Measurements from ENCODE around the gene CMPK2. TPM values are rescaled to one million over a fixed set of nuclear protein-coding genes. Genes with fewer than 3 reads are reported as not detected.

The CMPK2 gene
- total and polyA plus RNA-seq, 4 donors = 6.6 to 15.3 (median 7.4) TPM

- no CpG with 5 or more reads among the region's 2 CpGs for WGBS (ENCODE audit: insufficient coverage)
- Histone ChIP-seq H3K4me1 (ENCODE audit: control insufficient read depth, insufficient read depth, low read length) (peaks cover 4% of the 10 kb centered on the region), H3K27ac (ENCODE audit: low read depth, low read length) (no peak overlapping the region), H3K4me3 (ENCODE audit: low read depth, low read length) (no peak overlapping the region), H3K27me3 (ENCODE audit: control insufficient read depth, insufficient read depth, low read length) (no peaks in the 10 kb centered on the region), H3K9me3 (ENCODE audit: control insufficient read depth, insufficient read depth, low read length) (peaks cover 4% of the 10 kb centered on the region), H3K36me3 (ENCODE audit: control insufficient read depth, insufficient read depth, low read length) (no peaks in the 10 kb centered on the region)
- DNase-seq (ENCODE audit: low read depth in 4 of 6, low spot score in 6 of 6) = no peak
Measured at GRCh38 chr2:6832596-6833299, 33.0 kb downstream of the CMPK2 start.

- Histone ChIP-seq H3K4me1 (ENCODE audit: control insufficient read depth, insufficient read depth, low read length) (peaks cover 4% of the 10 kb centered on the region), H3K27me3 (ENCODE audit: control insufficient read depth, insufficient read depth, low read length) (no peaks in the 10 kb centered on the region), H3K36me3 (ENCODE audit: control insufficient read depth, insufficient read depth, low read length) (no peaks in the 10 kb centered on the region), H3K9me3 (ENCODE audit: control insufficient read depth, insufficient read depth, low read length) (peaks cover 4% of the 10 kb centered on the region), H3K27ac (ENCODE audit: low read depth, low read length) (no peak overlapping the region), H3K4me3 (ENCODE audit: low read depth, low read length) (no peak overlapping the region)
- no peak for DNase-seq (ENCODE audit: low read depth in 4 of 6, low spot score in 6 of 6)
- no CpG with 5 or more reads among the region's 1 CpG for WGBS (ENCODE audit: insufficient coverage)
Measured at GRCh38 chr2:6831229-6831628, 34.5 kb downstream of the CMPK2 start.

GRCh38 chr2:6828299-6828584, 37.5 kb downstream of the CMPK2 start:
- H3K4me3 ChIP-seq (ENCODE audit: low read depth, low read length) = no peak overlapping the region
- no CpG with 5 or more reads among the region's 2 CpGs for WGBS (ENCODE audit: insufficient coverage)
- no peak overlapping the region for H3K27ac ChIP-seq (ENCODE audit: low read depth, low read length)
- H3K4me1 ChIP-seq (ENCODE audit: control insufficient read depth, insufficient read depth, low read length) = peaks cover 4% of the 10 kb centered on the region
- no peaks in the 10 kb centered on the region for H3K36me3 ChIP-seq (ENCODE audit: control insufficient read depth, insufficient read depth, low read length)
- DNase-seq (ENCODE audit: low read depth in 4 of 6, low spot score in 6 of 6) = peak; percentile 44 to 95 (median 57)
- no peaks in the 10 kb centered on the region for H3K27me3 ChIP-seq (ENCODE audit: control insufficient read depth, insufficient read depth, low read length)
- H3K9me3 ChIP-seq (ENCODE audit: control insufficient read depth, insufficient read depth, low read length) = peaks cover 4% of the 10 kb centered on the region

- Histone ChIP-seq H3K9me3 (ENCODE audit: control insufficient read depth, insufficient read depth, low read length) (peaks cover 4% of the 10 kb centered on the region), H3K4me3 (ENCODE audit: low read depth, low read length) (no peak overlapping the region), H3K36me3 (ENCODE audit: control insufficient read depth, insufficient read depth, low read length) (no peaks in the 10 kb centered on the region), H3K4me1 (ENCODE audit: control insufficient read depth, insufficient read depth, low read length) (peaks cover 4% of the 10 kb centered on the region), H3K27me3 (ENCODE audit: control insufficient read depth, insufficient read depth, low read length) (no peaks in the 10 kb centered on the region), H3K27ac (ENCODE audit: low read depth, low read length) (no peak overlapping the region)
- WGBS (ENCODE audit: insufficient coverage) = 0% methylated on average over 2 of the region's 5 CpGs
- DNase-seq (ENCODE audit: low read depth in 4 of 6, low spot score in 6 of 6) = peak in 5 of 6 donors; percentile 11 to 70 (median 35)
Measured at GRCh38 chr2:6827566-6828298, 38.0 kb downstream of the CMPK2 start.

- Histone ChIP-seq H3K4me1 (ENCODE audit: control insufficient read depth, insufficient read depth, low read length) (peaks cover 4% of the 10 kb centered on the region), H3K4me3 (ENCODE audit: low read depth, low read length) (no peak overlapping the region), H3K9me3 (ENCODE audit: control insufficient read depth, insufficient read depth, low read length) (peaks cover 4% of the 10 kb centered on the region), H3K27me3 (ENCODE audit: control insufficient read depth, insufficient read depth, low read length) (no peaks in the 10 kb centered on the region), H3K27ac (ENCODE audit: low read depth, low read length) (no peak overlapping the region), H3K36me3 (ENCODE audit: control insufficient read depth, insufficient read depth, low read length) (no peaks in the 10 kb centered on the region)
- no peak for DNase-seq (ENCODE audit: low read depth in 4 of 6, low spot score in 6 of 6)
- WGBS (ENCODE audit: insufficient coverage) = 52% methylated on average over 3 of the region's 4 CpGs
Measured at GRCh38 chr2:6826081-6826913, 39.4 kb downstream of the CMPK2 start.

- WGBS (ENCODE audit: insufficient coverage) = 75% methylated on average over 3 of the region's 3 CpGs
- H3K36me3 ChIP-seq (ENCODE audit: control insufficient read depth, insufficient read depth, low read length) = no peaks in the 10 kb centered on the region
- H3K4me1 ChIP-seq (ENCODE audit: control insufficient read depth, insufficient read depth, low read length) = peaks cover 4% of the 10 kb centered on the region
- no peak overlapping the region for H3K4me3 ChIP-seq (ENCODE audit: low read depth, low read length)
- H3K27ac ChIP-seq (ENCODE audit: low read depth, low read length) = no peak overlapping the region
- no peak for DNase-seq (ENCODE audit: low read depth in 4 of 6, low spot score in 6 of 6)
- no peaks in the 10 kb centered on the region for H3K9me3 ChIP-seq (ENCODE audit: control insufficient read depth, insufficient read depth, low read length)
- H3K27me3 ChIP-seq (ENCODE audit: control insufficient read depth, insufficient read depth, low read length) = no peaks in the 10 kb centered on the region
Measured at GRCh38 chr2:6824962-6825361, 40.7 kb downstream of the CMPK2 start.

- Histone ChIP-seq H3K27ac (ENCODE audit: low read depth, low read length) (no peak overlapping the region), H3K27me3 (ENCODE audit: control insufficient read depth, insufficient read depth, low read length) (no peaks in the 10 kb centered on the region)
- peak in 1 of 6 donors; percentile 43 for DNase-seq (ENCODE audit: low read depth in 4 of 6, low spot score in 6 of 6)
Measured at GRCh38 chr2:6823111-6823510, 42.6 kb downstream of the CMPK2 start.

GRCh38 chr2:6822406-6822805, 43.3 kb downstream of the CMPK2 start:
- no peak for DNase-seq (ENCODE audit: low read depth in 4 of 6, low spot score in 6 of 6)
- no peaks in the 10 kb centered on the region for H3K9me3 ChIP-seq (ENCODE audit: control insufficient read depth, insufficient read depth, low read length)
- H3K27me3 ChIP-seq (ENCODE audit: control insufficient read depth, insufficient read depth, low read length) = no peaks in the 10 kb centered on the region
- no peaks in the 10 kb centered on the region for H3K36me3 ChIP-seq (ENCODE audit: control insufficient read depth, insufficient read depth, low read length)
- WGBS (ENCODE audit: insufficient coverage) = no CpG with 5 or more reads among the region's 3 CpGs
- no peak overlapping the region for H3K4me3 ChIP-seq (ENCODE audit: low read depth, low read length)
- H3K4me1 ChIP-seq (ENCODE audit: control insufficient read depth, insufficient read depth, low read length) = no peaks in the 10 kb centered on the region
- no peak overlapping the region for H3K27ac ChIP-seq (ENCODE audit: low read depth, low read length)

More at GRCh38 chr2:6823111-6823510, 42.6 kb downstream of the CMPK2 start:
- Histone ChIP-seq H3K4me1 (ENCODE audit: control insufficient read depth, insufficient read depth, low read length) (no peaks in the 10 kb centered on the region), H3K36me3 (ENCODE audit: control insufficient read depth, insufficient read depth, low read length) (no peaks in the 10 kb centered on the region), H3K4me3 (ENCODE audit: low read depth, low read length) (no peak overlapping the region), H3K9me3 (ENCODE audit: control insufficient read depth, insufficient read depth, low read length) (no peaks in the 10 kb centered on the region)
- WGBS (ENCODE audit: insufficient coverage) = 72% methylated on average over 4 of the region's 5 CpGs

- no peak overlapping the region for H3K27ac ChIP-seq (ENCODE audit: low read depth, low read length)
- no peaks in the 10 kb centered on the region for H3K27me3 ChIP-seq (ENCODE audit: control insufficient read depth, insufficient read depth, low read length)
- no peaks in the 10 kb centered on the region for H3K36me3 ChIP-seq (ENCODE audit: control insufficient read depth, insufficient read depth, low read length)
- H3K9me3 ChIP-seq (ENCODE audit: control insufficient read depth, insufficient read depth, low read length) = no peaks in the 10 kb centered on the region
- WGBS (ENCODE audit: insufficient coverage) = 97% methylated on average over 19 of the region's 21 CpGs
- H3K4me3 ChIP-seq (ENCODE audit: low read depth, low read length) = no peak overlapping the region
- no peak for DNase-seq (ENCODE audit: low read depth in 4 of 6, low spot score in 6 of 6)
- H3K4me1 ChIP-seq (ENCODE audit: control insufficient read depth, insufficient read depth, low read length) = no peaks in the 10 kb centered on the region
Measured at GRCh38 chr2:6820903-6821584, 44.7 kb downstream of the CMPK2 start.

All from spinal cord (tissue), 10 donors.